HG02571 (cell line): ENCODE measurements around the gene XIRP1.
"Not testable (repeated sequence)": the region's sequence is repeated elsewhere in the genome, so short reads cannot be mapped to it uniquely, and the experiment has no call there.

Experiments
- ATAC-seq: cut with Tn5 transposase; IDR thresholded peaks from one replicate; pipeline ENCODE4 v1.9.1; 2021; ENCODE audit warnings: mild to moderate bottlenecking, moderate library complexity; ENCODE audit not compliant: unreplicated experiment

XIRP1 gene

GRCh38 chr3:39186692-39187151 is 5.7 kb downstream of the XIRP1 start:
- no peak for ATAC-seq

GRCh38 chr3:39185959-39186691 is 6.3 kb downstream of the XIRP1 start:
- ATAC-seq: no peak

GRCh38 chr3:39185326-39185958 is 7.0 kb downstream of the XIRP1 start:
- ATAC-seq: no peak

- ATAC-seq: no peak
These were observed 7.5 kb downstream of the XIRP1 start for GRCh38 chr3:39184968-39185285.

- ATAC-seq: no peak
These were observed 8.1 kb downstream of the XIRP1 start for GRCh38 chr3:39184081-39184967.

- no peak for ATAC-seq
These were observed 8.9 kb downstream of the XIRP1 start for GRCh38 chr3:39183211-39184080.

- no peak for ATAC-seq
These were observed 10.7 kb downstream of the XIRP1 start for GRCh38 chr3:39181408-39182335.

GRCh38 chr3:39180546-39181346 is 11.6 kb downstream of the XIRP1 start:
- ATAC-seq: peak; percentile 94

GRCh38 chr3:39180183-39180545 is 12.2 kb downstream of the XIRP1 start:
- no peak for ATAC-seq

GRCh38 chr3:39178553-39178952 is 13.8 kb downstream of the XIRP1 start:
- ATAC-seq: no peak

- ATAC-seq: no peak
These were observed 14.6 kb downstream of the XIRP1 start for GRCh38 chr3:39177708-39178332.

- no peak for ATAC-seq
These were observed 16.2 kb downstream of the XIRP1 start for GRCh38 chr3:39176025-39176714.

- ATAC-seq: no peak
These were observed 18.9 kb downstream of the XIRP1 start for GRCh38 chr3:39173318-39174125.

GRCh38 chr3:39171860-39172259 is 20.5 kb downstream of the XIRP1 start:
- no peak for ATAC-seq

- ATAC-seq: not testable (repeated sequence)
These were observed 21.5 kb downstream of the XIRP1 start for GRCh38 chr3:39170877-39171276.

GRCh38 chr3:39170461-39170860 is 21.9 kb downstream of the XIRP1 start:
- ATAC-seq: no peak

- no peak for ATAC-seq
These were observed 22.7 kb downstream of the XIRP1 start for GRCh38 chr3:39169712-39170111.
